Measurements from ENCODE around the gene ALOX5.
"Not testable (repeated sequence)": the region's sequence is repeated elsewhere in the genome, so short reads cannot be mapped to it uniquely, and the experiment has no call there.

The ALOX5 gene

DNA sequence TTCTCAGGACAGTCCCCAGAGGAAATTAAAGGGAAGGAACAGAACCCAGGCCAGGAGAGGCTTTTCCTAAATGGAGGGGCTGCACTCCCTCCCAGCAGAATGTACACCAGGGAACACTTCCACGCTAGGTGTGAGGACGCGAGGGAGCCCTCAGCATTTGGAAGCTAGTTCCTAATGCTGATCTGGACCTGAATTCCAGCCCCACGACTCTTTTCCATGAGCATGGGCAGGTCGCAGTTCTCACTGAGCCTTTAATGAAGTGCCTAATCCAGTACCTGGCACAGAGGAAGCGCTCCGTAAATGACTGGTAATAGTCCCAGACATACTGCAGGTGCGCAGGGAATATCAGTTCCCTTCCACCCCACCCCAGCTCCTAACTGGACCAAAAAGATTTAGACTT is 1.1 kb downstream of the ALOX5 start:
- DNase-seq = no peak

- no peak for DNase-seq
Measured at GRCh38 chr10:45375716-45376231, 1.8 kb downstream of the ALOX5 start.

DNA sequence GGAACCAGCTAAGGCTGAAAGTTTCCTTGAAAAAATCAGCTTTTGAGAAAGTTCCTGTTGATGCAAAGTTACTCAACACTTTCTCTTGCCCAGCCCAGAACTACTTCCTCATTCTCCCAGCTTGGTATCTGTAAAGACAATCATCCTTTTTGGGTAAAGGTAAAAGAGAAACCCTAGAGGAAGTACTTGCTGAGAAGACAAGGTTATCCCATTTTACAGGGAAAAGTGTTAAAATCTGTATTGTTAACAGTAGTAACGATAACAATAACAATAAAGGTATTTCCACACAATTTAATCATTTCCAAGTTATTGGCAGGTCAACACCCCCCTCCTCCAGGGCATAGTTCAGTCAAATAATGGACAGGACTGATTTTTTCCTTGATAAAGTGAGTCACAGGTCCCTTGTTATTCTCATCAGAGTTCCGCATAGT is 2.4 kb downstream of the ALOX5 start:
- no peak for DNase-seq

- no peak for DNase-seq
Measured at GRCh38 chr10:45377321-45377720, 3.3 kb downstream of the ALOX5 start.

DNA sequence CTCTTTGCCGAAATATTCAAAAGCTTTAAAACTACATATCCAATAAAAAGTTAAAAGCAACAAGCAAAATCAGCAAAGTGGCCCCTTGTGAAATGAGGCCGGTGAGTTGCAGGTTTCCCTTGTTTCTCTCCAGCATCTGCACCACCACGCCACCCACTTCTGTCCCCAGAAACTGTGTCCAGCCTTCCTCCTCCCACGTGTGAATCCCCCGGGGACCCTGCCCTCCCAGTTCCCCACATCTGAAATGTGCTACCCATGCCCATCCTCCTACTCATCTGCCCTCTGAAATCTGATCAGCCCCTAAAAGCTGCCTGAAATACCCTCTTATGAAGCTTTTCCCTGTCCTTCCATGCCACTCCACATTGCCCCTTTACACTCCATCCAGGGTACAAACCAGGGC is 3.8 kb downstream of the ALOX5 start:
- DNase-seq = no peak

DNA sequence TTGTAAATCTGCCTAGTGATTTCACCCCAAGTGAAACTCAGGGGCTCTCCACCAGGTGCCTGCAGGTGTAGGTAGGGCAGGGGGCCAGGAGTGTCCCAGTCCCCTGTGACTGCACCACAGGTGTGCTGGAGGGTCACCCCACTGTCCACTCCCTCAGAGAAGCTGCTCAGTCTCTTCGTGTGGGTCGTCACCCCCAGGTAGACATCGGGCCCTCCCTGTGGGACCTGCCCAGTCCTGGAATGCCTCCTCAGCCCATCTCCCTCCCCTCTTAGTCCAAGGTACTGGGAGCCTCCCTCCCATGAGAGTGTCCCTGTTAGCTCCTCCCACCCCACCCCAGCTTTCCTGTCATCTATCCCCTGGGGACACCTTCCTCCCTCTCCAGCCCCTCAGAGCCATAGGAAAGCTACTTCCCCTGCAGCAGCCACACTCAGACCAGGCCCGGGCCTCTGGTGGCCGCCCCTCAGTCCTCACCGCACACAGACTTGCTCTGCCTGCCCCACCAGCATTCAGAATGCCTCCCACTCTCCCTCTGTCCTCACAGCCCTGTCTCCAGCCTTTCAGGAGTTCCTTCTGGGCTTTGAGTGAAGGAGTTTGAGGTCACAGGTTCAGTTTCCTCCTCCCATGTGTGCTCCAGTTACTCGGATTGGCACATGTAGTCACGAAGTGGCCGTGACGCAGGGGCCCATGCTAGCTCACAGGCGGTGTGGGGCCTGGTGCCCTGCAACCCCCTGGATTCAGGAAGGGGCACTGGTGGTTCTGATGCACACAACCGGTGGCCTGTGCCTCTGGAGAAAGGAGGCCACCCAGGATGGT is 5.1 kb downstream of the ALOX5 start:
- no peak for DNase-seq

- no peak for DNase-seq
Measured at GRCh38 chr10:45379891-45380540, 6.0 kb downstream of the ALOX5 start.

DNA sequence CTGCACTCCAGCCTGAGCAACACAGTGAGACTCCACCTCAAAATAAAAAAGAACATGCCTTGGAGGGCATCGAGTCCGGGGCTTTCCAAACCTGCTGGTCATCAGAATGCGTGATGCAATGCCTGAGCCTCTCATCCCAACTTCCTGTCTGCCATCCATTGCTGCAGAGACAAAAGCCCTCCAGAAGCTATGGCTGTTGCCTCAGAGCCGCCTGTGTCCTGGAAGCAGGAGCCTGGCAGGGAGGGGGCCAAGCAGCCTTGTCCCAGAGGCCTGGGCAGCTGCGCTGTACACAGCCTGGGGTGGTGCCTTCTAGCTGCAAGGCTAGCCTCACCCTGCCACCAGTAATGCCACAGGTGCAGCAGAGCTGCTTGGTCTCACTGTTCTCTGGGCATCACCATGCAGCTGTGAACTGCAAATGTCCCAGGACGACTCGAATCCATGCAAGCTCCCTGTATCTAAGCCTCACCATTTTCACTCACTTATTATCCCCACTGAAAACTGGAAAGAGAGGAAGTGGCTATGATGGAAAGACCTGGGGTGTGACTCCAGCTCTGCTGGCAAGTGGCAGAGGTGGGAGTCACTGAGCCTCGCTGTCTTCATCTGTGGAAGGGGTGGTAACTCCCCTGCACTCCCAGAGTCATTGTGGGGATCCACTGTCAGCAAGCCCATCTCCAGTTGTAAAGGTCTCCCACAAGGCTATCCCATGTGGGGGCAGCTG is 7.0 kb downstream of the ALOX5 start:
- no peak for DNase-seq

GRCh38 chr10:45382591-45382990 is 8.6 kb downstream of the ALOX5 start:
- no peak for DNase-seq

DNA sequence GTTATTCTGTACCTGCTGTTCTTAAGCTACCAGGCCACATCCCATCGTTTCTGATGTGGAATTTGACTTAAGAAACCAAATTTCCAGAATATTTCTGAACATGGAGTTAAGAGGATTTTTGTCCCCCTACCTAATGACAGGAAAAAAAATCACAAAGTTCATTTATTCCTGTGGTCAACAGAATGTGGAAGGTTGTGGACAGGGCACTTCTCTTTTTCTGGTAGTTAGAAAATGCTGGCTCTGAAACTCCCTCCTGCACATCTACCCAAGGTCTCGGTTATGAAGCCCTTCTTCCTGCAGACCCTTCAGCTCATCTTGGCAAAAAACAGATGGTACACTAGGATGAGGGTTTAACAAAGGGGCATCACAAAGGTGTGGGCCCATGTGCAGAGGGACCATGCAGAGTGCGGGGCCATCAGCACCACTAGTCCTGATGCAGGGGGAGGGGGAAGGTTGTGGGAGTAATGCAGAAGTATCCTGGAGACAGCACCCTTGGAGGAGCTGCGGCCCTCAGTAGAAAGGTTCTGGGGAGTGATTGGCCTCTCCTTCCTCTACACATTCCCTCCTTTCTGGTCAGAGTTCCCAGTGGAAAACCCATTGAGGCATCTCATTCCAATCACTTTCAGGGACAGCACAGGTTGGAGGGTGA is 9.8 kb downstream of the ALOX5 start:
- no peak for DNase-seq

DNA sequence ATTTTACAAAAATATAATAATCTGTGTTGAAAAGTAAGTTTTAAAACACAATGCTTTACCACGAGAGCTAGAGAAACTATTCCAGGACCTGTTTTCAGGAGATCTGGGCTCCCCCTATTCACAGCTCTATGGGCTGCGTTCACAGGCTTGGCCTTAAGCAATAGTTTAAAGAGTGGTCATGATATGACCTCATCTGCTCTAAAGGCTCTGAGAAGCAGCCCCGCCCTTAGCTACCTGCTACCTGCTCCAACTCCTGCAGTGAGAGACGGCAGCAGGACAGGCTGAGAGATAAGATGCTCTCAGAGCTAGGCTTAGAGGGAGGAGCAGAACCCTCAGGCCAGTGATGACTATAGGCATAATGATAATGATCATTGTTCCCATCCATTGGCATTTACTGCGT is 12.6 kb downstream of the ALOX5 start:
- DNase-seq = no peak

GRCh38 chr10:45387096-45387893 is 13.3 kb downstream of the ALOX5 start:
- no peak for DNase-seq

DNA sequence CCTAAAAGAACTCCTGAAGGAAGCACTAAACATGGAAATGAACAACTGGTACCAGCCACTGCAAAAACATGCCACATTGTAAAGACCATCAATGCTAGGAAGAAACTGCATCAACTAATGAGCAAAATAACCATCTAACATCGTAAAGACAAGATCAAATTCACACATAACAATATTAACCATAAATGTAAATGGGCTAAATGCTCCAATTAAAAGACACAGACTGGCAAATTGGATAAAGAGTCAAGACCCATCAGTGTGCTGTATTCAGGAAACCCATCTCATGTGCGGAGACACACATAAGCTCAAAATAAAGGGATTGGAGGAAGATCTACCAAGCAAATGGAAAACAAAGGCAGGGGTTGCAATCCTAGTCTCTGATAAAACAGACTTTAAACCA is 15.7 kb downstream of the ALOX5 start:
- DNase-seq = not testable (repeated sequence)

- DNase-seq = not testable (repeated sequence)
Measured at GRCh38 chr10:45391636-45392035, 17.6 kb downstream of the ALOX5 start.

DNA sequence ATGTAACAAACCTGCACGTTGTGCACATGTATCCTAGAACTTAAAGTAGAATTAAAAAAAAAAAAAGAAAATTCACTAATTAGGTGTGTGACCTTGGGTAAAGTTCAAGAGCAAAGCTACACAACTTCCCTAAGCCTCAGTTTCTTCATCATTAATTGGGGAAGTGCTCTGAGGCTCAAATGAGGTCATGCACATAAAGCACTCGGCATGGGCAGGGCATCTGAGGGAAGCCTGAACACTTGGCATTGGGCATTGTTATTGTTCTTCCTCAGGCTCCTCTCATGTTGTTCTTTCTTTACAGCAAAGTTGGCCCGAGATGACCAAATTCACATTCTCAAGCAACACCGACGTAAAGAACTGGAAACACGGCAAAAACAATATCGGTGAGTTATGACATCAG is 21.5 kb downstream of the ALOX5 start:
- no peak for DNase-seq

GRCh38 chr10:45398595-45398994 is 24.6 kb downstream of the ALOX5 start:
- DNase-seq = no peak

GRCh38 chr10:45399113-45399512 is 25.1 kb downstream of the ALOX5 start:
- no peak for DNase-seq

- no peak for DNase-seq
Measured at GRCh38 chr10:45403151-45403550, 29.1 kb downstream of the ALOX5 start.

- no peak for DNase-seq
Measured at GRCh38 chr10:45404087-45404769, 30.2 kb downstream of the ALOX5 start.

DNA sequence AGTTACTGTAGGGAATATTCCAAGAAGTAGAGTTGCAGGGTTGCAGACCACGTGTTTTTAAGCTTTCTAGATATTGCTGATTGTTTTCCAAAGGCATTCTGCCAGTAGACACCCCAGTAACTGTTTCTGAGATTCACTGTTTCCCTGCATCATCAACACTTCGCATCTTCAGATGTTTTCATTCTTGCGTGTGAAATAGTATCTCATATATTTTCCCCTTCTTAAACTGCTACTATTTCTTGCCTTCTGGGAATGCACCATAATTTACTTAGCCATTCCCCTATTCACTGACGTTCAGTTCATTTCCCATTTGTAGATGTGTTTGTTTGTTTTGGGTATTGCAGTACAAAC is 30.7 kb downstream of the ALOX5 start:
- no peak for DNase-seq

DNA sequence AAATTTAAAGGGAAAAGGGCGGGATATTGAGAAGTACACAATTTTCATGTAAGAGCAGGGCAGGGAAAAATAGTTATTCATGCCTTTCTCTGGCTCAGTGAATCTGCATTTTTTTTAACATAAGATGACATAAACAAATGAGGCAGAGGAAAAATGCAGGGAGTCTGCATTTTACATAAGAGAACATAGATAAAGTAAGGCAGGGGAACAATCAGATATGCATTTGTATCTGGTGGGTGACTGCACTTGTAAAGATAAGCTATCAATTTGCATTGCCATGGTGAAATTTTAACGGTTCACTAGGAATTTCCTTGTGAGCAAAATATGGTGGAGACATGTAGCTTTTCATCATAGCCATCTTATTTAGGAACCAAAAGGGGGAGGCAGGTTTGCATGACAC is 33.5 kb downstream of the ALOX5 start:
- no peak for DNase-seq

Measured in NCI-H2171 treated with DMSO at 0.1 percent for 48 hours (cell line).